NK-92 (cell line): ENCODE results near the gene C1GALT1.
"Not testable (repeated sequence)": the region's sequence is repeated elsewhere in the genome, so short reads cannot be mapped to it uniquely, and the experiment has no call there.

Experiments
- DNase-seq: peaks from one replicate; lab custom pipeline; 2025; ENCODE audit not compliant: unreplicated experiment; lab: John Stamatoyannopoulos, UW

C1GALT1 gene

DNA sequence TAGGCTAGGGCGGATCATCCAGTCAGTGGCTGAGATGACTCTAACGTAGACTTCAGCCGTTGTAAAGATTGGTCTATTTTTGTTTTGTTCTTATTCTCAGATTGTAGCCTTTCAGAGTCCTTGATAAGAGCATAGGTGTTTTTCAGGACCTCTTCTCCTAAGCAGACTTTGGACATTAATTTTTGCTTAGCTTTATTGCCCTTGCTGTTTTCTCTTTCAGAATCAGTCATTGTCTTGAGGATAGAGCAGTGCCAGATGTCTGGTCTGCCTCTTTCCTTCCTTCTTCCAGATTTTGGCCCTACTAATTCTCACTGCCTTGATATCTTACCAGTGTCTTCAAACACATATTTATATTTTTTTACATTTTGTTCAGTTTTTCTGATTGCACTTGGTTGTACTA lies 49.5 kb downstream of the C1GALT1 start:
- no peak for DNase-seq

DNA sequence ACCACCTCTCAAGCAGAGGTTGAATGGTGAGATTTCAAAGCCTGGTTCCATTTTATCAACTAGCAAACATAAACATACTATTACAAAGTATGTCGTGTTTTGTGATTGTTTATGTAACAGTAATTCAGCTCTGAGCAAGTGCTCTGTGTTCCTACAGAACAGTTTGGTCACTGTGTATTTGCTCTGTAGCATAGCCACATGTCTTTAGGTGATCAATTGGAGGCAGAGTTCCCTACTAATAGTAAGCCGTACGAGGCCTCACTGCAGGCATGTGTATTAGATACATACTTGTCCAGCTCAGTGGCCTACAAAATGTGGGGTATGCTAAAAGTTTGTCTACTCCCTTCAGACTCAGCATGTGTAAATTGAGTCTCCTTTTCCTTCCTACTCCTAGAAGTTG lies 53.0 kb downstream of the C1GALT1 start:
- no peak for DNase-seq

DNA sequence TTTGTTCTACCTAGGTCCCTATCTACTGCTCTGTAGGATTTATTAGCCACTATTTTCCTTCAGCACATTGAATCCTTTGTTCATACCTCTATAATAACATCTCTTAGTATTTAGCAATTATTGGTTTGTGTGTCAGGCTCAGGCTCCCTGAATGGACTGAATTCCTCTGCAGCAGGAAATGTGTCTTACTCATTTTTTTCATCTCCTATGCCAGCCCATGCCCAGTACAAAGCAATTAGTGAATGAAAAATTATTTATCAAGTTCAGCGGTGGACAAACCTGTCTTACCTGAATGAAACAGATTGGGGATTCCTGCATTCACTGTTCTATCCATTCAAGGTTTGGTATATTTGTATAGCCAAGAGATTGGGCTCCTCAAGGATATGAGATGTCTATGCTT lies 53.7 kb downstream of the C1GALT1 start:
- DNase-seq: no peak

DNA sequence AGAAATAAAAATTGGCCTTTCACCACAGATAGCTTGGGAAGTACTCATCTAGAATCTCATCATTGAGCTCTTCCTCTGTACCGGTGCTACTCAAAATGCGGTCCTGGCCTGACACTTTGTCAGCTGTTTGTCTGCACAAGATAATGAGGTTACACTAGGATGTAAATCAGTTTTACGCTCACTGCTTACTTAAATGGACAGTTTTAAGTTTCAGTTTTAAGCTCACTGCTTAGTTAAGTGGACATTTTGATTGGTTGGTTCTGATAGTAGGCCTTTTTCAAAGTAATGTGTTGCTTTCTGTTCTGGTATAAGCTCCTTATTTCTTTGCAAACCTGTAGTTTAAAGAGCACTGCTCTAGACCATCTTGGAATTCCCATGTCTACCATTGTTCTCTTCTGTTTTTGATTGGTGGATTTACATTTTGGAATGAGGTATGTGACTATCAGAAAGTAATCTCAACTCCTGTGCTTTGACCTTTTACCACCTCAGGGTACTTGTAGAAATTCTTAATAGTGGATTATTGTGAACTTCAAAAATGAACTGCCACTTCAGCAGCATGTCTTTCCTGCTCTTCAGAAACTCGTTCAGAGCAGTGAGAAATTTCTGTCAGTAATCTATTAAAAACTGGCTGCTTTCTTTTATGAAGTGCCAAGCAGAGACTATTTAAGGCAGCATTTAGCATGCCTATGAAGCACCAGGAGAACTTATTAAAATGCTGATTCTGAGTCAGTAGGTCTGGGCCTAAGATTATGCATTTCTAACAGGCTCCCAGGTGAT lies 55.0 kb downstream of the C1GALT1 start:
- DNase-seq: no peak

DNA sequence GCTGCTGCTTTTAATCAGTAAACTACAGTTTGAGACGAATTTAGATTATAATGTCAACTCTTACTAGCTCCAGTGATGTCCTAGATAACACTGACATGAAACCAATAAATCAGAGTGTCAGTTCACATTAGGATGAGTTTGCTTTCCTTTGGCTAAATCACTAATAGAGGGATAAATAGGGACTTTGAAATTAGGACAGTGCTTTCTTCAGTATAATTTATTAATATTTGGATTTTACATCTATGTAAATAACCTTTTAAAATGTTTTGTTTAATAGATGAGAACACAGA lies 55.6 kb downstream of the C1GALT1 start:
- no peak for DNase-seq

DNA sequence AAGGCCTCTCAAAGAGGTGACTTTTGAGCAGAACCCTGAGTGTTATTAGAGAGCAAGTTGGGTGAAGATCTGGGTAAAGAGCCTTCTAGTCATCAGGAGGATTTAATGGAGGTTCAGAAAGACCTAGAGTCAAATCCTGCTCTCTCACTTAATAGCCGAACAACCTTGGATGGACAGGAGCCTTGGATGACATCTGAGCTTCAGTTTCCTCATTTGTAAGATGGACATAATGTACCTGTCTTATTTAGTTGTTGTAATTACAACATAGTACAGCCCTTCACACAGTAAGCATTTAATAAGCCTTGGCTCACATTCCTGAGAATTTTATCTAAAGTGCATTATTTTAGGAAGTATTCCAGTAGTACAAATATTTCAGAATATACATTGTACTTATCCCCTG lies 57.0 kb downstream of the C1GALT1 start:
- DNase-seq: no peak

DNA sequence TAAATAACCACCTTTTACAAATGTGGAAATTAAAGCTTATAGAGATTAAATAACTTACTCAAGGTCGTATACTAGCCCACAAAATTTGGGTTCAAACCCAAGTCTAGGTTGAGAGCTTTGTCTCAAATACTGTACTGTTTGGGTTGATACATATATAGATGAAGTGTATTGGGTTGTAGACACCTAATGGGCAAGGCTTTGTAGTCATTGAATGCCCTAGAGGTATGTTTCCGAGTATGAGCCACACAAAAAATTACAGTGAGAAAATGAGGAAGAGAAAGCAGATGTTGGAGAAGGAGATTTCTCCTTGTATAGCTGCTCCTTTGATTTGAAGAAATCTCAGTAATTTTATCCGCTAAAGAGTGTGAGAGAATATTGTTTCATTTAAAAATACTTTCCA lies 60.6 kb downstream of the C1GALT1 start:
- DNase-seq: no peak

DNA sequence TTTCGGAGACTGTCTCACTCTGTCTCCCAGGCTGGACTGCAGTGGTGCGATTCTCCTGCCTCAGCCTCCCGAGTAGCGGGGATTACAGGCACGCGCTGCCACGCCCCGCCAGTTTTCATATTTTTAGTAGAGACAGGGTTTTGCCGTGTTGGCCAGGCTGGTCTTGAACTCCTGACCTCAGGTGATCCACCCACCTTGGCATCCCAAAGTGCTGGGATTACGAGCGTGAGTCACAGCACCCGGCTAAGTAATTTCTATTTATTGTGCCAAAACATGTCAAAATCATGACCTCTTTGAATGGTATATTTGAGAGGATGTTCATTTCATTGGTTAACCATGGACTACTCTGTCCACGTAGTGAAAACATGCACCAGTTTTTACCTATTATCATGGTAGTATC lies 62.9 kb downstream of the C1GALT1 start:
- not testable (repeated sequence) for DNase-seq

DNA sequence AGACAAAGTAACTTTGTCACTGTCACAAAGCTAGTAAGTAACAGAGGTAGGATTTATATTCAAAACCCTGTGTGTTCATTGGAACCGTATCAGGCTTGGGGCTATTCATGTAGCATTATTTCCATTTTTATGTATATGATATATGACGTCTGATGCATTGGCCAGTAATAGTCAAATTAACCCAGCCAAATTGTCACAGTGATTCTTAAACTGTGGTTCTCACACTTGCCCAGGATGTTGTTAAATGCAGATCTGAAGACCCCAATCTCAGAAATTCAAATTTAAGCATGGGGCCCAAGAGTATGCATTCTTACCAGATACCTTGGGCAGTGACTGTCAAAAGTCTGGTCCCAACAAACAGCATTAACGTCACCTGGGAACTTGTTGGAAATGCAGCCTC lies 63.9 kb downstream of the C1GALT1 start:
- no peak for DNase-seq

DNA sequence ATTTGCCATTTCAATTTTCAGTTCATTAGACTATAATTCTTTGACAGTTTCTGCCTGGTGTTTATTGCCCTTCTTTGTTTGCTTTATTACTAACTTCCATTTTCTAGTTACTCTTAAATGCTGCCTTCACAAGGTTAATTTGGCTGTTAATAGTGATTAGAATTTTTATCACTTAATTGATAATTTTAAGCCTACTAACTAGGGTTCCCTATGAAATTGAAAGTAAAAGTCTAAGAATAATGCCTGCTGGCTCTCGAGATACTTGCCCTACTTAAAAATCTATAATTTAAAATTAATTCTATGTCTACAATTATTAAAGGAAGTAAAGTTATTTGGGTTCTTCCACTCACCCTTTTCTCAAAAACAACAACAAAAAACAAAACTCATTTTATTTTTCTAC lies 65.3 kb downstream of the C1GALT1 start:
- no peak for DNase-seq

DNA sequence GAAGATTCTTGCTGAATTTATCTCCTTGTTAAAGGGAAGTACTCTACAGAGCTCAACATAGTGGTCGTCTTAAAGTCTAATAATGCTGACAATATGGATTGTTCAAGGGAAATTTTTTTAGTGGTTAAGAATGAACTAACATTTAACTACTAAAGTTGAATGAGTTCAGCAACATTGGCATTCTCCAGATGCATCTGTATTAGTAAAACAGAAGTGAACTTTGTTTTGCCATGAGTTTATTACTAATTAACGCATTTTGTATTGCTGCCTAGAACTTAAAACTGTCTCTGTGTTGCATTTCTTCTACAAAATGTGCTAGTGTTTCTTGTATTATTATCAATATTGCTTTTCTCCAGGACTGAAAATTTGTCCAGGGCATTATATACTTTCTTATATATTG lies 67.5 kb downstream of the C1GALT1 start:
- no peak for DNase-seq

DNA sequence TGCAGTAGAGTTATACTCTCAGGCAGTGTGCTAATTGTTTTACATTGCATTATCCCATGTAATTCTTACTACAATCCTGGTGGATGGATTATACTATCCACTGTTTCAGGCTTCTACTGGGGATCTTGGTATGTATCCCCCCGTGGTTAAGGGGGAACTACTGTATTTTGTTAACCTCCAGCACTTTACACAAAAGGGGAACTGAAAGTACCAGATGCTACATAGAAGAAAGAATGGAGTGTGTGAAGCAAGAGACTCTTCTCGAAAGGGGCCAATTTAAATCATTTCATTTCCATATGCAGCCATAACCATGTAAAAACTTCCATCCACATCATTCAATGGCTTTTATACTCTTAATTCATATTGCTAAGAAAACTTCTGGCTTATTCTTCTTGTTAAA lies 69.4 kb downstream of the C1GALT1 start:
- no peak for DNase-seq

DNA sequence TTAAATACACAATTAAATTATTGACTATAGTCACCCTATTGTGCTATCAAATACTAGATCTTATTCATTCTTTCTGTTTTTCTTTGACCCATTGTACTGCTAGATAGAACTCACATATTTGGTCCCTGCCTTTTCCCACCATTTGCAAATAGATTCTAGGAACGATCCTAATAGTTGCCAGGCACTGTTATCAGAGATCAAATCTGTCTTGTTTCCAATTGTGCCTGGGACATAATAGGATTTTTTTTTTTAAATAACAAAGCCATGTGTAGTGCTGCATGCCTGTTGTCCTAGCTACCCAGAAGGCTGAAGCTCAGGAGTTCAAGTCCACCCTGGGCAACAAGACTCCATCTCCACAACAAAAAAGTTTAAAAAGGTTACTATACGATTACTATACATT lies 72.0 kb downstream of the C1GALT1 start:
- DNase-seq: no peak

DNA sequence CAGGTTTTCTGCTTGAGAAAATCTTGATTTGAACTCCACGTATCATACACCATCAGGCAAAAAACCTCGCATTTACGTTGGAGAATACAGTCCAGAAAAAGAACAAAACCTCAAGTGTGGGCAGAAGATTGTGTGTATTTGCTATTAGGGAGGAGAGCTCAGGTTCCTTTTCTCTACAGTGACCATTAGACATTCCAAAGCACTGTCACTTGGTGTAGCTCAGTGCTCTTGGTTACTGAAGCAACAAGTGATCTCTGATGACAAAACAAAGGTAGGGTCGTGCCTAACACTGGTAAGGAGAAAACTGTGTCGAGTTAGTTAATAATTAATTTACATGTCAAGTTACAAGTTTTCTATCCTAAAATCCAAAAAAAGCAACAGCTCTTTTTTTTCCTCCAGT lies 72.6 kb downstream of the C1GALT1 start:
- DNase-seq: no peak

DNA sequence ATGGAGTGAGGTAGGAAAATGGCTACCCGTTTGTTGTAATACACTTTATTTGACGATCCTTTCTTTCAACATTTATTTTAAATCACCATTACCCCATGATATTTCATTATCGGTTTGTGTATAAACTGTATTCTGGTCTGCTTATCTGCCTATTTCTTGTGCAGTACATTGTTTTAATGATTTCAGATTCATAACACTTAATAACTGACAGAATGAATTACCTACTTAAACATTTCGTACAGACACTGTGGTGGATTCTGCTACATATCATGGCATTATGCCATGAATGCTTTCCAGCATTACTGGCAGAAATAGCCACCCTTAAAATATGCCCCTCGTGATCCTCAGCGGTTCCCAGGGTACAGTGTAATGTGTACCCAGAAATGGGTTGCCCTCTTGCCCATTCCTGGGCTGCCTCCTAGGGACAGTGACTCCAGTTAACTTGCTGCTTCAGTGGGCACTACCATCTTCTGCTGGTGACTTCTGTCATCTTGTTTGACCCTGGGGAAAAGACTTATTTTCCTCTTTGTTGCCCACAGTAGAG lies 74.5 kb downstream of the C1GALT1 start:
- DNase-seq: no peak

DNA sequence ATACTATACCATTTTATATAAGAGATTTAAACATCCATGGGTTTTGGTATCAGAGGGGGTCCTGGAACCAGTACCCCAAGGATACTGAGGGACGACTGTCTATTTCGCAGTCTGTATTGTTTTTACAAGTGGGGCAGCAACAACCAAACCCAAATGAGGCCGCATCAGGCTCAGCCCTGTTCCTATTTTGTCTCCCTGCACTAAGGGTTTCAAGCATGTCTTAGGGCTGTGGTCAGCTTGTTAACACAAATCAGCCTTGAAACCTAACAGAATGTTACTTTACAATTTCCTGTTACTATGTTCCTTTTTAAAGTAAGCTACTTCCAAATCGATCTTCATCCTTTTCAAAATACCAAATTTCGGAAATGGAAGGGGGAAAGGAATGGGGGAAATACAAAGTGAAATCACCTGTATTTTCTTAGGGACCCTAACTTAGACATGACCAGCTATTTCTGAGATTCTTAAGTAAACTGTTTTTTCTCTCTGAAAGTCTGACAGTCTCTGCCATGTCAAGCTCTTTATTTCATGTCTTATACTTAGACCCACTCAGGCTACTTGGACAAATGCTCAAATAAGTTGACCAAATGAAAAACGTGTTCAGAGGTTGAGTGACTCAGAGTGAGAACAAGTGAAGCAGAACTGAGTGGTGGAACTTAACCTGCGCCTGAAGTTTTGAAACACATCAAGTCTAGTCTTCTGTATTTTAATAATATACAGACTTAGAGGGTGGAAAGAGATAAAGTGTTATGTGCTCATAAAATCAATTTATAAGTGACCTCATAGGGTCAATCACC lies 75.8 kb downstream of the C1GALT1 start:
- no peak for DNase-seq

DNA sequence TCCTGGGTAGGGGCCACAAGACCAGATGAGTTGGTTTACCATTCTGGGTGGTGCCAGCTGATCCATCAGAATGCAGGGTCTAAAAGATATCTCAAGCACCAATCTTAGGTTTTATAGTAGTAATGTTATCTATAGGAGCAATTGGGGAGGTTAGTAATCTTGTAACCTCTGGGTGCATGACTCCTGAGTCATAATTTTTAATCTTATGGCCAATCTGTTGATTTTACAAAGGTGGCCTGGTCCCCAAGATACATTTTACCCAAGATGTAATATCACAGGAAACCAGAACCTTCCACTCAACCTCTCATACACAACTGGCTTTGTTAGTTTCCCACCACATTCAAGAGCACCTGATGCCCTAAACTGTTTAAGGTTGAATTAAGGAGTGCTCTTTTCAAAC lies 79.5 kb downstream of the C1GALT1 start:
- no peak for DNase-seq

DNA sequence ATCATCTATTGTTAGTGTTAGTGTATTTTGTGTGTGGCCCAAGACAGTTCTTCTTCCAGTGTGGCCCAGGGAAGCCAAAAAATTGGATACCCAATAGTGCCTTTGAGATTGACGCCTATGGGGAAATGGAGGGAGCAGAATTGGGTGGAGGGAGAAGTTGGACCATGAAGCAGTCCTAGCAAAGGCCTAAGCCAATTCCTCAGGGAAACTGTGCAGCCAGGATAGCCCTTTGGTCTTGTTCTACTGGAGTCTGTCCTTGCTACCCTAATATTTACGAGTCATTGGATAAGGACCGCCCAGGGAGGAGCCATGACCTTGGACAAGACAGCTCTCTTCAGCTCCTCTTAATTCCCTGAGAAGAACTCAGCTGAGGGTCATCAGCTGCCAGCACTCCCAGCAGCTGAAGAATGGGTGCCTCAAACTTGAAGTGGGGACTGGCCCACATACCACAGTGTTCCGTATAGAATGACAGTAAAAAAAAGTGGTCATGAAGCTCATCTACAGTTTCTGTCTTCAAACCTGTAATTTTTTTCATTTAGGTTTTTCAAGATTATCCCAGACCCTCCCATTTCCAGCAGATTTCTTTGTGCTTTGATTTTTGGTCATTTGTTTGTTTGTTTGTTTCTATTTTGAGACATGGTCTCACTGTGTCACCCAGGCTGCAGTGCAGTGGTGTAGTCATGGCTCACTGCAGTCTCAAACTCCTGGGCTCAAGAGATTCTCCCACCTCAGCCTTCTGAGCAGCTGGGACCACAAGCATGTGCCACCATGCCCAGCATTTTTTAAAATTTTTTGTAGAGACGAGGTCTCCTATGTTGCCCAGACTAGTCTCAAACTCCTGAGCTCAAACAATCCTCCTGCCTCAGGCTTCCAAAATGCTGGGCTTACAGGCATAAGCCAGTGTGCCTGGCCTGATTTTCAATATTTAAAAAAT lies 81.2 kb downstream of the C1GALT1 start:
- DNase-seq: no peak

DNA sequence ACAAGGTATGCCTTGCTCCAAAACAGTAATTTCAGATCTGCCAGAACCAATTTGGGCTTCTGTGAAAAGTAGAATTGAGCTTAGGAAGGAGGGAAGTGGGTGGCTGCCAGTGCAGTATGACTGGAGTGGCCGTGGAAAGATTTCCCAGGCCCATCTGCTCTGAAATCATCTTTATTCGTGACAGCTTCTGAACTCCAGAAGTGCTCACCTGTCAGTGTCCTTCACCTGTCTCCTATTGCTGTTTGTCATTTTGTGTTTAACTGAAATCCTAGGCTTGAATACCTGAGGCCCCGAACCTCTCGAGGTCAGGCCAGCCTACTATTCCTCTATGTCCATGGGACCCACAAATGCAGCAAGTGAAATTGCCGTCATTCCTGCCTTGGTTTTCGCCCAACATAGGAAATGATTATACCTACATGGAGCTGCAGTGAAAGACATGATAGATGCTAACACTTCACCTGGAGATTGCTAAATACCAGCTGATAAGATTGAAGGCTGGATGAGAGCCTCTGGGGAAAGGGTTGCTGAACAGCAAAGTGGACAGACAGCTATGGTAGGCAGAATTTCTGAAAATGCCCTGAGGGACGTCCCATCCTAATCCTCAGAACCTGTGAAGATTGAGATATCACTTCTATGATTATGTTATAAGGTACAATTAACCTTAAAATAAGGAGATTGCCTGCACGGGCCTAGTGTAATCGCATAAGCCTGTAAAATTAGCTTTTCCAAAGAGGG lies 82.1 kb downstream of the C1GALT1 start:
- no peak for DNase-seq
